GM19099 (cell line): ENCODE data around the gene UBE3A.

Source experiments
- POLR2A ChIP-seq: IDR thresholded peaks from 3 replicates; pipeline ENCODE4 v1.6.1; 2011; ENCODE audit warnings: low read depth; ENCODE audit not compliant: insufficient read length; ENCODE audit errors: extremely low read depth

UBE3A gene

GRCh38 chr15:25331404-25331803 is 107.4 kb downstream of the UBE3A start:
- TF ChIP-seq POLR2A, result no peak

DNA sequence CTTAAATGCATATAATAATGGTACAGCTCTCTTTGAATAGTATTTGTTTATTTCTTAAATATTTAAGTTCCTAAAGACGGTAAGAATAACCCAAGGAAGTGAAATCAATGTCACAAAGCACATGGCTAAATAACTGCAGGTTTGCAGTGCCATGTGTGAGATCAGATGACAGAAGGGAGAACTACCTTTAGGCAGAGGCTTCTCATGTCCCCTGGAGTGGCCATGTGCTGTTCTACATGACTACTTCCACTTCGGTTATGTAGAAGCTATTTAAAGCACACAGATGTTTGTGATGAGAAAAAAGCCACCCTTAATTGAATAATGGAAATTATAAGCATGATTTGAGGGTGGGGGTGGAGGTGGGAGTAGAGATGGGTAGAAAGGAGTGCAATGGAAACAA is 109.1 kb downstream of the UBE3A start:
- no peak for TF ChIP-seq POLR2A

- TF ChIP-seq POLR2A, result no peak
Measured at GRCh38 chr15:25327686-25328085, 111.1 kb downstream of the UBE3A start.

DNA sequence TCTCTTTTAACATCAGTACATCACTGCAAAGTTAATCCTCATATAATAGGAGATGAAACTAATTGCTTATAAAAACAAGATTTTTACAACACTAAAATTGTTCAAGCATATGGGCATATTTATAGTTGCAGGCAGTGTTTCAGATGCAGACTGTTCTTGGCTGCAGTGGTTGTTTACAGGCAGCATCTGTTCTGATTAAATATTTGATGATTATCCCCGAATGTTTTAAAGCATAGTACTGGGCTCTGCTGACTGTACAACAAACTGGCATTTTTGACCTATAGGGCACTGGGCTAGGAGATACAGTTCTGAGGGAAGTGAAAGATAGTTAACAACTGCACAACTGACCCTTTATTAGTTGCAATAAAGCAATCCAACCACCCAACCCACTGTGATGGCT is 113.6 kb downstream of the UBE3A start:
- TF ChIP-seq POLR2A, result no peak

- TF ChIP-seq POLR2A, result no peak
Measured at GRCh38 chr15:25323420-25323819, 115.4 kb downstream of the UBE3A start.

GRCh38 chr15:25287823-25288222 is 151.0 kb downstream of the UBE3A start:
- no peak for TF ChIP-seq POLR2A
